HepG2 (cell line): ENCODE measurements around the gene MRPL51. TPM values are rescaled to one million over a fixed set of nuclear protein-coding genes. Genes with fewer than 3 reads are reported as not detected.
A peak's percentile ranks its signal among the peaks of the same experiment; 100 is the strongest.

Experiments used
- AGO2 ChIP-seq: fragments of 200-400 bp; formaldehyde crosslinking; optimal IDR thresholded peaks from 2 replicates; pipeline ENCODE3; 2017; ENCODE audit warnings: mild to moderate bottlenecking, low read depth, low read length, moderate library complexity
- ATF1 ChIP-seq: IDR thresholded peaks from 2 replicates; pipeline ENCODE4 v1.6.1; 2016; ENCODE audit warnings: mild to moderate bottlenecking, control low read depth
- CREM ChIP-seq, 2 experiments: sonication (generic) in 1 of 2; formaldehyde crosslinking in 1 of 2; IDR thresholded peaks; 2 replicates each; pipeline versions ENCODE4 v1.4.0 to v1.6.1; 2016 to 2020; ENCODE audit warnings: antibody characterized with exemption in 1 of 2, mild to moderate bottlenecking in 1 of 2, missing genetic modification reagents in 1 of 2
- HDAC1 ChIP-seq: sonication (generic); formaldehyde crosslinking; IDR thresholded peaks from 2 replicates; pipeline ENCODE4 v1.5.1; 2020; ENCODE audit warnings: mild to moderate bottlenecking, missing genetic modification reagents
- HNRNPLL ChIP-seq: fragments of 200-400 bp; formaldehyde crosslinking; IDR thresholded peaks from 2 replicates; pipeline ENCODE4 v1.6.1; 2017; ENCODE audit warnings: mild to moderate bottlenecking, low read depth, low read length; ENCODE audit not compliant: poor library complexity, severe bottlenecking
- IRX3 ChIP-seq: sonication (generic); formaldehyde crosslinking; IDR thresholded peaks from 2 replicates; pipeline ENCODE4 v1.8.1; 2023; ENCODE audit warnings: mild to moderate bottlenecking, low read depth, missing genetic modification reagents, borderline replicate concordance
- JUND ChIP-seq: sonication (generic); formaldehyde crosslinking; IDR thresholded peaks from 2 replicates; pipeline ENCODE4 v1.8.0; 2022; ENCODE audit warnings: mild to moderate bottlenecking, missing genetic modification reagents
- MED1 ChIP-seq: sonication (generic); formaldehyde crosslinking; IDR thresholded peaks from 2 replicates; pipeline ENCODE4 v1.4.0; 2020; ENCODE audit warnings: missing genetic modification reagents
- NFYC ChIP-seq: IDR thresholded peaks from 2 replicates; pipeline ENCODE4 v1.6.1; 2016; ENCODE audit warnings: missing genetic modification reagents, missing compliant biosample characterization
- PHB2 ChIP-seq: fragments of 450-650 bp; IDR thresholded peaks from 2 replicates; pipeline ENCODE4 v1.6.1; 2018; ENCODE audit not compliant: partially characterized antibody
- POLR2G ChIP-seq: fragments of 200-400 bp; formaldehyde crosslinking; IDR thresholded peaks from 2 replicates; pipeline ENCODE4 v1.6.1; 2018; ENCODE audit warnings: mild to moderate bottlenecking, low read depth, low read length, moderate library complexity
- REL ChIP-seq: sonication (generic); formaldehyde crosslinking; conservative IDR thresholded peaks from 2 replicates; pipeline ENCODE4 v1.8.0; 2022; ENCODE audit warnings: mild to moderate bottlenecking, missing genetic modification reagents, moderate library complexity
- SAFB2 ChIP-seq: sonication (generic); formaldehyde crosslinking; IDR thresholded peaks from 2 replicates; pipeline ENCODE4 v1.5.1; 2020; ENCODE audit warnings: missing genetic modification reagents, low read depth, mild to moderate bottlenecking, borderline replicate concordance
- SNAI1 ChIP-seq: sonication (generic); formaldehyde crosslinking; IDR thresholded peaks from 2 replicates; pipeline ENCODE4 v1.5.0; 2020; ENCODE audit warnings: mild to moderate bottlenecking, missing genetic modification reagents, borderline replicate concordance
- TARDBP ChIP-seq: sonication (generic); formaldehyde crosslinking; IDR thresholded peaks from 2 replicates; pipeline ENCODE4 v1.8.0; 2022; ENCODE audit warnings: mild to moderate bottlenecking, missing genetic modification reagents
- YEATS2 ChIP-seq: sonication (generic); formaldehyde crosslinking; IDR thresholded peaks from 2 replicates; pipeline ENCODE4 v1.4.0; 2020; ENCODE audit warnings: missing genetic modification reagents, borderline replicate concordance
- ZIK1 ChIP-seq: sonication (generic); formaldehyde crosslinking; IDR thresholded peaks from 2 replicates; pipeline ENCODE4 v1.5.0; 2020; ENCODE audit warnings: mild to moderate bottlenecking, low read depth, missing genetic modification reagents, borderline replicate concordance
- ZSCAN20 ChIP-seq: sonication (generic); formaldehyde crosslinking; IDR thresholded peaks from 2 replicates; pipeline ENCODE4 v1.4.0; 2020; ENCODE audit warnings: missing genetic modification reagents, mild to moderate bottlenecking, borderline replicate concordance
- polyA plus RNA-seq, 8 experiments: library from polyadenylated mRNA; depleted of rRNA in 3 of 8; stranded (reverse) in 7 of 8; unstranded in 1 of 8; fragments of >200 nt; fragmentation: Illumina TruSeq in 4 of 8; extraction: Trizol in 4 of 8; gene quantifications; 2 replicates each; pipeline versions ENCODE4 v1.2.1 to v1.2.3, GENCODE V29; 2011 to 2016; ENCODE audit warnings: low read depth in 4 of 8, missing spikeins in 1 of 8, mixed read lengths in 1 of 8; ENCODE audit not compliant: insufficient read depth in 1 of 8
- total RNA-seq, 5 experiments: library from RNA; depleted of rRNA; stranded (reverse); fragments of >200 nt; fragmentation: Illumina TruSeq; extraction: Trizol; gene quantifications; 2 replicates each; pipeline ENCODE4 v1.2.3, GENCODE V29; 2016; ENCODE audit warnings: low read depth in 1 of 5
- TF ChIP-seq, protein P1 (sequence below): sonication (generic); formaldehyde crosslinking; IDR thresholded peaks from 2 replicates; pipeline ENCODE4 v1.4.0; 2020; ENCODE audit warnings: low read depth, mild to moderate bottlenecking, missing genetic modification reagents
- TF ChIP-seq, protein P2 (sequence below): sonication (generic); formaldehyde crosslinking; IDR thresholded peaks from 2 replicates; pipeline ENCODE4 v1.8.0; 2022; ENCODE audit warnings: mild to moderate bottlenecking, missing genetic modification reagents, moderate library complexity
- TF ChIP-seq, protein P3 (sequence below): sonication (generic); formaldehyde crosslinking; IDR thresholded peaks from 2 replicates; pipeline ENCODE4 v1.4.0; 2020; ENCODE audit warnings: mild to moderate bottlenecking, missing genetic modification reagents
- TF ChIP-seq, protein P4 (sequence below): IDR thresholded peaks from 2 replicates; pipeline ENCODE4 v1.6.1; 2012; ENCODE audit warnings: inconsistent platforms
- TF ChIP-seq, protein P5 (sequence below): IDR thresholded peaks from 2 replicates; pipeline ENCODE4 v1.6.1; 2016; ENCODE audit warnings: missing compliant biosample characterization, missing genetic modification reagents, borderline replicate concordance
- TF ChIP-seq, protein P6 (sequence below): sonication (generic); formaldehyde crosslinking; IDR thresholded peaks from 2 replicates; pipeline ENCODE4 v1.8.0; 2022; ENCODE audit warnings: mild to moderate bottlenecking, missing genetic modification reagents; ENCODE audit not compliant: insufficient replicate concordance

The MRPL51 gene
- total and polyA plus RNA-seq, 2 of the 13 experiments (the other 11 are each of a cell fraction or from before 2014, with no cell fraction given), result 64.8 to 278 TPM

DNA sequence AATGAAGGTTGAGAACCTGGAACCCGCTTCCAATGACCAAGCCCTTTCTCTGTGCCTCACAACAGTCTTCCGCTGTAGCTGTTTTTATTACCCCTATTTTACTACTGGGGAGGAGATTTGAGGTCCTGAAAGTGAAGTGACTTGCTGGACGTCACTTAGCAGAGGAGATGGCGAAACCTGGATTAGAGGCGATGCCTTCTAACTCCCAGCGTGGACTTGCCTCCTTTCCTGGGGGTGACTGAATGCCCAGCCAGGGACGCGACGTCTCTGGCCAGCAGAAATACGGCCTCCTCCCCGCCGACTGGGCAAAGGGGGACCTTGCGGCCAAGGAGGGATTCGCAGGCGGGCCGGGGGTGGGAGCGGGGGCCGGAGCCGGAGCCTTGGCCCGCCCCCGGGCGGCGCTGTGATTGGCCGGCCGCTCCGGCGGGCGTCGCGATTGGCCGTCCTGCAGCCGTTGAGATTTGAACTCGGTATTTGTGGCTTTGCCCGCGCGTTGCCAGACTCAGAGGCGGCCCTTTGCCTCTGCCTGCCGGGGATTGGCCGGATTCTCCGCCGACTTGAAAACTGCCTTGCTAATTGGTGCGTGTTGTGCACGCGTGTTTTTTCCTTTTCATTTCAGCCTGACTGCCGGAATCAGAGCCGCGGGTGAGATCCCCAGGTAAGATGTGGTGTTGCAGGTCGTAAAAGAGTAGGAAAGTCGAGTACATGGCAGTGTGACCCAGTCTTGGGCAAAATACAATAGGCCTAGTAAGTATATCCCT is 615 bp upstream of the MRPL51 start, which contains the start of gene NCAPD2 (continued):
- TF ChIP-seq, protein P1, sequence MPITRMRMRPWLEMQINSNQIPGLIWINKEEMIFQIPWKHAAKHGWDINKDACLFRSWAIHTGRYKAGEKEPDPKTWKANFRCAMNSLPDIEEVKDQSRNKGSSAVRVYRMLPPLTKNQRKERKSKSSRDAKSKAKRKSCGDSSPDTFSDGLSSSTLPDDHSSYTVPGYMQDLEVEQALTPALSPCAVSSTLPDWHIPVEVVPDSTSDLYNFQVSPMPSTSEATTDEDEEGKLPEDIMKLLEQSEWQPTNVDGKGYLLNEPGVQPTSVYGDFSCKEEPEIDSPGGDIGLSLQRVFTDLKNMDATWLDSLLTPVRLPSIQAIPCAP (CRISPR knock-in tag), result no peak
- TF ChIP-seq ZIK1 (CRISPR knock-in tag) (no peak), TARDBP (CRISPR knock-in tag) (no peak), YEATS2 (CRISPR knock-in tag) (0 out of 2 replicates have a peak, but pooled peaks have one; percentile 17), JUND (CRISPR knock-in tag) (0 out of 2 replicates have a peak, but pooled peaks have one; percentile 54), PHB2 (no peak), ATF1 (peak; percentile 40; the same call in 1 of the 2 replicates), NFYC (CRISPR knock-in tag) (peak; percentile 86), MED1 (CRISPR knock-in tag) (0 out of 2 replicates have a peak, but pooled peaks have one; percentile 35), REL (peak; percentile 78; the same call in 1 of the 2 replicates), HNRNPLL (peak; percentile 95), HDAC1 (CRISPR knock-in tag) (peak; percentile 82), POLR2G (peak; percentile 81), AGO2 (peak; percentile 79), IRX3 (CRISPR knock-in tag) (no peak), ZSCAN20 (peak; percentile 73; the same call in 1 of the 2 replicates), SAFB2 (CRISPR knock-in tag) (peak; percentile 42; the same call in 1 of the 2 replicates), SNAI1 (CRISPR knock-in tag) (no peak), CREM (IDR thresholded peaks at IDR 0.05) (peak; percentile 23; the same call in 1 of the 2 replicates), CREM (CRISPR knock-in tag; IDR thresholded peaks at IDR 0.05) (no peak)
- TF ChIP-seq, protein P2, sequence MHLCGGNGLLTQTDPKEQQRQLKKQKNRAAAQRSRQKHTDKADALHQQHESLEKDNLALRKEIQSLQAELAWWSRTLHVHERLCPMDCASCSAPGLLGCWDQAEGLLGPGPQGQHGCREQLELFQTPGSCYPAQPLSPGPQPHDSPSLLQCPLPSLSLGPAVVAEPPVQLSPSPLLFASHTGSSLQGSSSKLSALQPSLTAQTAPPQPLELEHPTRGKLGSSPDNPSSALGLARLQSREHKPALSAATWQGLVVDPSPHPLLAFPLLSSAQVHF (CRISPR knock-in tag), result 0 out of 2 replicates have a peak, but pooled peaks have one; percentile 43
- TF ChIP-seq, protein P3, sequence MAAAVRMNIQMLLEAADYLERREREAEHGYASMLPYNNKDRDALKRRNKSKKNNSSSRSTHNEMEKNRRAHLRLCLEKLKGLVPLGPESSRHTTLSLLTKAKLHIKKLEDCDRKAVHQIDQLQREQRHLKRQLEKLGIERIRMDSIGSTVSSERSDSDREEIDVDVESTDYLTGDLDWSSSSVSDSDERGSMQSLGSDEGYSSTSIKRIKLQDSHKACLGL, result no peak; the same call in 1 of the 2 replicates
- TF ChIP-seq, protein P4, sequence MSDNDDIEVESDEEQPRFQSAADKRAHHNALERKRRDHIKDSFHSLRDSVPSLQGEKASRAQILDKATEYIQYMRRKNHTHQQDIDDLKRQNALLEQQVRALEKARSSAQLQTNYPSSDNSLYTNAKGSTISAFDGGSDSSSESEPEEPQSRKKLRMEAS, result peak; percentile 79
- TF ChIP-seq, protein P5, sequence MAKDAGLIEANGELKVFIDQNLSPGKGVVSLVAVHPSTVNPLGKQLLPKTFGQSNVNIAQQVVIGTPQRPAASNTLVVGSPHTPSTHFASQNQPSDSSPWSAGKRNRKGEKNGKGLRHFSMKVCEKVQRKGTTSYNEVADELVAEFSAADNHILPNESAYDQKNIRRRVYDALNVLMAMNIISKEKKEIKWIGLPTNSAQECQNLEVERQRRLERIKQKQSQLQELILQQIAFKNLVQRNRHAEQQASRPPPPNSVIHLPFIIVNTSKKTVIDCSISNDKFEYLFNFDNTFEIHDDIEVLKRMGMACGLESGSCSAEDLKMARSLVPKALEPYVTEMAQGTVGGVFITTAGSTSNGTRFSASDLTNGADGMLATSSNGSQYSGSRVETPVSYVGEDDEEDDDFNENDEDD, result peak; percentile 95
- TF ChIP-seq, protein P6, sequence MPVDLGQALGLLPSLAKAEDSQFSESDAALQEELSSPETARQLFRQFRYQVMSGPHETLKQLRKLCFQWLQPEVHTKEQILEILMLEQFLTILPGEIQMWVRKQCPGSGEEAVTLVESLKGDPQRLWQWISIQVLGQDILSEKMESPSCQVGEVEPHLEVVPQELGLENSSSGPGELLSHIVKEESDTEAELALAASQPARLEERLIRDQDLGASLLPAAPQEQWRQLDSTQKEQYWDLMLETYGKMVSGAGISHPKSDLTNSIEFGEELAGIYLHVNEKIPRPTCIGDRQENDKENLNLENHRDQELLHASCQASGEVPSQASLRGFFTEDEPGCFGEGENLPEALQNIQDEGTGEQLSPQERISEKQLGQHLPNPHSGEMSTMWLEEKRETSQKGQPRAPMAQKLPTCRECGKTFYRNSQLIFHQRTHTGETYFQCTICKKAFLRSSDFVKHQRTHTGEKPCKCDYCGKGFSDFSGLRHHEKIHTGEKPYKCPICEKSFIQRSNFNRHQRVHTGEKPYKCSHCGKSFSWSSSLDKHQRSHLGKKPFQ (CRISPR knock-in tag), result peak; percentile 71
